Ovary (tissue), 3 donors: ENCODE results near the gene RYK.

Source experiments
- EP300 ChIP-seq: sonication (generic); formaldehyde crosslinking; IDR thresholded peaks from one replicate; pipeline ENCODE4 v1.6.1; 2017; ENCODE audit warnings: antibody characterized with exemption
- POLR2A ChIP-seq: fragments of 450-650 bp; IDR thresholded peaks from one replicate; pipeline ENCODE4 v1.6.1; 2017; ENCODE audit warnings: antibody characterized with exemption, mild to moderate bottlenecking, moderate library complexity
- TF ChIP-seq, protein P1 (sequence below), 3 donors: fragments of 450-650 bp in 2 of 3; fragments of 200-600 bp in 1 of 3; IDR thresholded peaks; one replicate each; pipeline versions ENCODE4 v1.5.1 to v1.8.0; 2016 to 2022; ENCODE audit warnings: antibody characterized with exemption in 3 of 3, mild to moderate bottlenecking in 1 of 3
- donor health status: DM: no; HTN: no; CAD: no.

DNA sequence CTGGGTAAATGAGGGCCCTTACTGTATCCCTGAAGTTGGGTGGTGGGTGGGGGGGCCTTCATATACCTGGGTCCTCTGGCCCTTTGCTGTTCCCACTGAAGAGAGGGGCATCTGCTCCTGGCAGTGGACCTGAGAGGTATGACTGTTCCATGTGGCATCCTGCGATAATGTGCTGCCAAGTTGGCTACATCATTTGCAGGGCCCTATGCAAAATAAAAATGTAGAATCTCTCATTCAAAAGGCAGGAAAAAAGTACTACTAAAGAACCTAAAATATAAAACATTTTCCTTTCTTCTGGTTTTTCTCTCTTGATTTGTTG is 49.2 kb upstream of the RYK start:
- TF ChIP-seq, protein P1, sequence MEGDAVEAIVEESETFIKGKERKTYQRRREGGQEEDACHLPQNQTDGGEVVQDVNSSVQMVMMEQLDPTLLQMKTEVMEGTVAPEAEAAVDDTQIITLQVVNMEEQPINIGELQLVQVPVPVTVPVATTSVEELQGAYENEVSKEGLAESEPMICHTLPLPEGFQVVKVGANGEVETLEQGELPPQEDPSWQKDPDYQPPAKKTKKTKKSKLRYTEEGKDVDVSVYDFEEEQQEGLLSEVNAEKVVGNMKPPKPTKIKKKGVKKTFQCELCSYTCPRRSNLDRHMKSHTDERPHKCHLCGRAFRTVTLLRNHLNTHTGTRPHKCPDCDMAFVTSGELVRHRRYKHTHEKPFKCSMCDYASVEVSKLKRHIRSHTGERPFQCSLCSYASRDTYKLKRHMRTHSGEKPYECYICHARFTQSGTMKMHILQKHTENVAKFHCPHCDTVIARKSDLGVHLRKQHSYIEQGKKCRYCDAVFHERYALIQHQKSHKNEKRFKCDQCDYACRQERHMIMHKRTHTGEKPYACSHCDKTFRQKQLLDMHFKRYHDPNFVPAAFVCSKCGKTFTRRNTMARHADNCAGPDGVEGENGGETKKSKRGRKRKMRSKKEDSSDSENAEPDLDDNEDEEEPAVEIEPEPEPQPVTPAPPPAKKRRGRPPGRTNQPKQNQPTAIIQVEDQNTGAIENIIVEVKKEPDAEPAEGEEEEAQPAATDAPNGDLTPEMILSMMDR (IDR thresholded peaks at IDR 0.05) = no peak
- TF ChIP-seq POLR2A (no peak), EP300 (no peak)
